Sigmoid colon (tissue), 4 donors: ENCODE data around the gene MCM9.

Source experiments
- CTCF ChIP-seq, 4 experiments: fragments of 450-650 bp in 3 of 4; fragments of 200-600 bp in 1 of 4; IDR thresholded peaks; one replicate each; pipeline ENCODE4 v1.5.1; 2016 to 2019; ENCODE audit warnings: antibody characterized with exemption in 4 of 4, mild to moderate bottlenecking in 3 of 4, moderate library complexity in 2 of 4
- EP300 ChIP-seq, 4 donors: sonication (generic); formaldehyde crosslinking; IDR thresholded peaks; one replicate each; pipeline ENCODE4 v1.6.1; 2017; ENCODE audit warnings: antibody characterized with exemption in 4 of 4
- POLR2AphosphoS5 ChIP-seq, 4 donors: sonication (generic); formaldehyde crosslinking; IDR thresholded peaks; one replicate each; pipeline ENCODE4 v1.6.1; 2017; ENCODE audit warnings: antibody characterized with exemption in 4 of 4

DNA sequence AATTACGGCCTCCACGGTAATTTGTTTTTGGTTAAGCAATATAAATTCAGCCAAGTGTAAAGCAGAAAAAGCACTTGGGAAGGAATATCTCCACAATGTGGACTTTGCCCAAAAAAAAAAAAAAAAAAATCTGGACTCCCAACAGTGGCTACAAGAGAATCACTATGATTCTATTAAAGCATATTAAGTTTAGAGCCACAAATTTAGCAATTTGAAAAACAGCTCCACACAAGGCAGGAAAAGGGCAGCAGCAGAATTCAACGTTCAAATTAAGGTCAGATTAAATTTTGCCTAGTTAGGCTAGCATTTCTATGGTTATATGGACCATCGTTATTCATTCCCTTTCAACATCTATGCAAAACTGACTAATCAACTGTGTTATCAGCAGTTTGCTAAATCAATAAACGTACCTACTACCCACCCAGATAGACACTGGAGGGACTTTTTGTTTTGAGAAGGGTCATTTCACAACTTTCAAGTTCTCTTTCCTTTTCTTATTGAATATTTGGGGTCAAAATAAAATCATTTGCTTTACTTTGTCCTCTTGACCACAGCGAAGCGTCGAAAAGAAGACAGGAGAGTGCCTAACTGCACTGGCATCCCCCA, 1.0 kb downstream of the MCM9 start:
- TF ChIP-seq CTCF (IDR thresholded peaks at IDR 0.05) (no peak), EP300 (IDR thresholded peaks at IDR 0.05) (no peak), POLR2AphosphoS5 (IDR thresholded peaks at IDR 0.05) (no peak)
